Cardiac muscle cell (in vitro differentiated cells and primary cell): ENCODE measurements around the gene CACNA1C. TPM values are rescaled to one million over a fixed set of nuclear protein-coding genes. Genes with fewer than 3 reads are reported as not detected.

Experiments
- DNase-seq, 2 donors: peaks; one replicate each; pipeline versions ENCODE4 v3.0.0 to v3.0.0-alpha.2; 2010 to 2017; ENCODE audit warnings: low read depth in 1 of 2, low spot score in 1 of 2
- H3K27ac ChIP-seq: fragments of 200-600 bp; sonication (generic); 2 replicates; pipeline ENCODE4 v1.5.1; 2016
- H3K27me3 ChIP-seq: fragments of 200-600 bp; sonication (generic); 2 replicates; pipeline ENCODE4 v1.6.0; 2016; ENCODE audit warnings: control low read depth
- H3K36me3 ChIP-seq: fragments of 200-600 bp; sonication (generic); 2 replicates; pipeline ENCODE4 v1.5.1; 2016; ENCODE audit warnings: control low read depth
- H3K4me1 ChIP-seq: fragments of 200-600 bp; sonication (generic); 2 replicates; pipeline ENCODE4 v1.8.1; 2017; ENCODE audit warnings: low read depth, mild to moderate bottlenecking, mixed run types
- H3K4me3 ChIP-seq: fragments of 200-600 bp; sonication (generic); 2 replicates; pipeline ENCODE4 v1.5.1; 2016; ENCODE audit warnings: mild to moderate bottlenecking
- H3K9me3 ChIP-seq: fragments of 200-600 bp; sonication (generic); 2 replicates; pipeline ENCODE4 v1.5.1; 2017; ENCODE audit warnings: low read depth, mild to moderate bottlenecking, control low read depth
- polyA plus RNA-seq: library from polyadenylated mRNA; unstranded; fragments of >200 nt; fragmentation: Nextera tagmentation; extraction: Ambion mirVana; gene quantifications from 2 replicates; pipeline ENCODE4 v1.2.1, GENCODE V29; 2016
- total RNA-seq: library from RNA; depleted of rRNA; stranded (reverse); fragments of >200 nt; gene quantifications from 2 replicates; pipeline ENCODE4 v1.2.3, GENCODE V29; 2016
- TF ChIP-seq, protein P1 (sequence below): IDR thresholded peaks from 2 replicates; pipeline ENCODE4 v1.5.1; 2012; ENCODE audit warnings: low read depth, mild to moderate bottlenecking, low read length

Gene CACNA1C
- total and polyA plus RNA-seq, 2 experiments from 2014 or later = 40.8 to 77.8 TPM

DNA sequence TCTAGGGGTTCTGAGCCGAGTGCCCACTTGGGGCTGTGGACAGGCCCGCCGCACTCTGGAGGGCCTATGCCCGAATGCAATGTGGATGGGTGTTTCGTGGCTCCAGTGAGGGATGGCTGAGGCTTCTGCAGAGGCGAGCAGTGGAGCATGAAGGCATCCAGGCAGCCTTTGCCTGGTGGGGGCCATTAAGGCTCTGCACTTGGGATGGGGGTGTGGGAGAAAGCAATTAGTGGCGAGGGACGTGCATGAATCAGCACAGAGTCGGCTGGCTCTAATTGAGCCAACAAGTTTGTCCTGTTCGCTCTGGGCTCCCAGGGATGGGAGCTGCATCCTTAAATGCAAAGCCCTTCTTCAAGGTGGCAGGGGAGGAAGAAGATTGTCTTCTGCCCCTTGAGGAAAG, 395.1 kb downstream of the CACNA1C start:
- H3K4me1 ChIP-seq = no peaks in the 10 kb centered on the region
- no peaks in the 10 kb centered on the region for H3K9me3 ChIP-seq
- no peak overlapping the region for H3K4me3 ChIP-seq
- no peak overlapping the region for H3K27ac ChIP-seq
- DNase-seq = no peak
- H3K27me3 ChIP-seq = no peaks in the 10 kb centered on the region
- TF ChIP-seq, protein P1, sequence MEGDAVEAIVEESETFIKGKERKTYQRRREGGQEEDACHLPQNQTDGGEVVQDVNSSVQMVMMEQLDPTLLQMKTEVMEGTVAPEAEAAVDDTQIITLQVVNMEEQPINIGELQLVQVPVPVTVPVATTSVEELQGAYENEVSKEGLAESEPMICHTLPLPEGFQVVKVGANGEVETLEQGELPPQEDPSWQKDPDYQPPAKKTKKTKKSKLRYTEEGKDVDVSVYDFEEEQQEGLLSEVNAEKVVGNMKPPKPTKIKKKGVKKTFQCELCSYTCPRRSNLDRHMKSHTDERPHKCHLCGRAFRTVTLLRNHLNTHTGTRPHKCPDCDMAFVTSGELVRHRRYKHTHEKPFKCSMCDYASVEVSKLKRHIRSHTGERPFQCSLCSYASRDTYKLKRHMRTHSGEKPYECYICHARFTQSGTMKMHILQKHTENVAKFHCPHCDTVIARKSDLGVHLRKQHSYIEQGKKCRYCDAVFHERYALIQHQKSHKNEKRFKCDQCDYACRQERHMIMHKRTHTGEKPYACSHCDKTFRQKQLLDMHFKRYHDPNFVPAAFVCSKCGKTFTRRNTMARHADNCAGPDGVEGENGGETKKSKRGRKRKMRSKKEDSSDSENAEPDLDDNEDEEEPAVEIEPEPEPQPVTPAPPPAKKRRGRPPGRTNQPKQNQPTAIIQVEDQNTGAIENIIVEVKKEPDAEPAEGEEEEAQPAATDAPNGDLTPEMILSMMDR = no peak
- H3K36me3 ChIP-seq = no peaks in the 10 kb centered on the region

DNA sequence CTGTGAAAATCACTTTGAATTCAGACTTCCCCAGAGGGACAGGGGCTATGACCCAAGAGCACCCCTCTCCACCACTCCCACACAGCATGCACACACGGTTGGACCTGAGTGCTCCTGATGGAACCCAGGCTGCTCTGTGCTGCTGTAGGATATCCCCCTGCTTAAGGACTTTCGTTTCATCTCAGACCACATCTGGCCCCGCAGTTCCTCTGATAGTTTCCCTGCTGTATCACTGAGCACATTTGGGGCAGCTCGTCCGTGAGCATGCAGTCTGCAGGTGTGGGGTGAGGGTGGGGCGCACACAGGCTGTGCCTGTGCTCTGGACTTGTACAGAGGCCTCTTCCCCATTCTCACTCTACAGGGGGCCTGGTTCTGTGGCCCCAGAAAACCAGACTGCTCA, 396.8 kb downstream of the CACNA1C start:
- Histone ChIP-seq H3K27ac (no peak overlapping the region), H3K4me1 (no peaks in the 10 kb centered on the region), H3K9me3 (no peaks in the 10 kb centered on the region), H3K36me3 (no peaks in the 10 kb centered on the region), H3K27me3 (no peaks in the 10 kb centered on the region), H3K4me3 (no peak overlapping the region)
- TF ChIP-seq, protein P1 = no peak
- no peak for DNase-seq

DNA sequence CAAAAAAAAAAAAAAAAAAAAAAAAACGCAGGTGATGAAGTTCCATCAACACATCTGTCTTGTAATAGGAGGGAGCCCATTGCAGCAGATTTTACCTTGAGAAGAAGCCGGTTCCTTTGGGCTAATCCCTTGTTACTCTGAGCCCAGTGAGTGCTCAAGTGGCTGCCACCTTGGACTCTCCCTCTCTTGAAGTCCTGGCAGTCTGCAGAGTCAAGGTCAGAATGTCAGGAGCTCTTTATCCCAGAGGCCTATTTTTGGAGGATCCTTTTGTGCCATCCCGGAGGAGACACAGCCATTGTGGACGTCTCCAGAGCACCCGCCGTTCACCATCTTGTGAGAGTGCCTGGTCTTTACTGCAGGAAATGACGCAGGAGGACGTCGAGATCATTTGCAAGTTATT, 397.8 kb downstream of the CACNA1C start:
- no peaks in the 10 kb centered on the region for H3K9me3 ChIP-seq
- no peak overlapping the region for H3K4me3 ChIP-seq
- no peaks in the 10 kb centered on the region for H3K27me3 ChIP-seq
- TF ChIP-seq, protein P1 = no peak
- H3K36me3 ChIP-seq = peaks cover 2% of the 10 kb centered on the region
- DNase-seq = peak in 1 of 2 donors; percentile 14
- no peaks in the 10 kb centered on the region for H3K4me1 ChIP-seq
- no peak overlapping the region for H3K27ac ChIP-seq

GRCh38 chr12:2451025-2451424, 398.2 kb downstream of the CACNA1C start:
- Histone ChIP-seq H3K36me3 (peaks cover 2% of the 10 kb centered on the region), H3K9me3 (no peaks in the 10 kb centered on the region), H3K4me3 (no peak overlapping the region), H3K27ac (no peak overlapping the region), H3K4me1 (no peaks in the 10 kb centered on the region), H3K27me3 (no peaks in the 10 kb centered on the region)
- TF ChIP-seq, protein P1 = no peak
- DNase-seq = no peak

DNA sequence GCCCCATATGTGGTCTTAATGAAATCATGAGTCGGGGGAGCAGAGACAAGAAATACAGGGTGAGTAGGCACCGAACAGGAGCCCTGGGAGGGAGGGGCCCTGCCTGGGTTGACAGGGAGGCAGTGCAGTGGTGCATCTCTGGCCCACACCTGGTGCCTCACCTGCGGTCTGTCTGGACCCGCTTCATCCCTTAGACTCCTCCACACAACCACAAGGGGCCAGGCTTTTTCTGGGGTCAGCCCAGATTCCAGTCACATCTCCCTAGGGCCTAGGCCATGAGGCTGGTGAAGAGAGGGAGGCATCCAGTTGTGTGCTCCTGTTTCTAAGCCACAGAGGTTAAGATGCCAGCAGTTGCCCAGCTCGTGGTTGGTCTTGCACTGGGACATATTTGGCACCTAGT, 398.7 kb downstream of the CACNA1C start:
- Histone ChIP-seq H3K4me1 (no peaks in the 10 kb centered on the region), H3K27me3 (no peaks in the 10 kb centered on the region), H3K9me3 (no peaks in the 10 kb centered on the region), H3K36me3 (peaks cover 2% of the 10 kb centered on the region), H3K4me3 (no peak overlapping the region), H3K27ac (no peak overlapping the region)
- TF ChIP-seq, protein P1 = no peak
- no peak for DNase-seq

DNA sequence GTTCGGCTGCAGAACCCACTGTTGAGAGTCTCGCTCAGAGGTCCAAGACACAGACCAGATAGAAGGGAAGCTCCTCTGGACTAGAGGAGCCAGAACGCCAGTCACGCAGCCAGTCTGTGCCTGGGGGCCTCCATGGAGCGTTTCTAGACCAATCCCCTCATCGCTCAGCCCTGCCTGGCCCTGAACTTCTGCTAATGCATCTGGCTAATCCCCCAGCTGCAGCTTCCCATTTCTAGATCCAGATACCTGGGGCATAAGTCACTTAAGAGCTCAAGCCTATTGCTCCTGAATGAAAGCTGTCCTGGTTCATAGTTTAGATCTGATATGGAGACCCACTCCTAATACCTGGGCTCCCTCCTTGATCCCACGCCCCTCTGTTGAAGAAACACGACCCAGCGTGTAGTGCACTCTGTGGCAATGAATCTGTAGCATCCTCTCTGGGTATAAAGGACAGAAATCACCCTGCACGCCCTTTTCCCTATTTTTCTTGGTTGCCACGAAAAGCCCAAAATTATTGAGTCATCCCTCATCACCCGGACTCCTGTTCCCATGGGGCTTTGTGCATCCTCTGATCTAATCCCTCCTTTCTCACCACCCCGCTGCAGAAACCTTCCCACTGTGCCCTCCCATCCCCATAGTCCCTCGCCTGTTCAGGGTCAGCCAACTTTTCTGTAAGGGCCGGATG, 400.4 kb downstream of the CACNA1C start:
- Histone ChIP-seq H3K9me3 (no peaks in the 10 kb centered on the region), H3K27ac (no peak overlapping the region), H3K4me1 (no peaks in the 10 kb centered on the region), H3K36me3 (peaks cover 2% of the 10 kb centered on the region), H3K4me3 (no peak overlapping the region), H3K27me3 (no peaks in the 10 kb centered on the region)
- TF ChIP-seq, protein P1 = no peak
- no peak for DNase-seq
